GM10847 (cell line): ENCODE measurements around the gene TES.

Experiments
- POLR2A ChIP-seq: IDR thresholded peaks from 2 replicates; pipeline ENCODE4 v1.6.1; 2011; ENCODE audit not compliant: insufficient read length; ENCODE audit errors: extremely low read depth

Gene TES

GRCh38 chr7:116211006-116211912, 920 bp downstream of the TES start:
- TF ChIP-seq POLR2A: no peak

GRCh38 chr7:116211913-116212596, 1.7 kb downstream of the TES start:
- TF ChIP-seq POLR2A: no peak

DNA sequence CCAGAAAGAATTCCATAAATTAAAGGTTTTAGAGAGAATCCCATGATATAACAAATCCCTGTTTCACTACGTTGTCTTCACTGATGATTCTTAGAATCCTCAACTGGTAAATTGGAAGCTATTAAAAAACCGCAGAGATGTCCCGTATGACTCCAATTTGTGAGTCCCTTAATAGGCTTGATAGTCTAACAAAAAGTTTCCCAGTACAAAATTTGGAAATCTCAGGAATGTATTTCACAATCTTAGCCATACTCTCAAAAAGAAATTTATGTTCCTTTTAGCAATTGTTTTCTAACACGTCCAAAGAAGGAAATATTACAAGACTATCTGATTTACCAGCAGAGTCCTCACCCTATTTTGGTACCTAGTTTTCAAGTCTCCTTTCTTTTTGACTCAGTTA, 2.5 kb downstream of the TES start:
- no peak for TF ChIP-seq POLR2A

GRCh38 chr7:116213361-116214130, 3.2 kb downstream of the TES start:
- TF ChIP-seq POLR2A: no peak

DNA sequence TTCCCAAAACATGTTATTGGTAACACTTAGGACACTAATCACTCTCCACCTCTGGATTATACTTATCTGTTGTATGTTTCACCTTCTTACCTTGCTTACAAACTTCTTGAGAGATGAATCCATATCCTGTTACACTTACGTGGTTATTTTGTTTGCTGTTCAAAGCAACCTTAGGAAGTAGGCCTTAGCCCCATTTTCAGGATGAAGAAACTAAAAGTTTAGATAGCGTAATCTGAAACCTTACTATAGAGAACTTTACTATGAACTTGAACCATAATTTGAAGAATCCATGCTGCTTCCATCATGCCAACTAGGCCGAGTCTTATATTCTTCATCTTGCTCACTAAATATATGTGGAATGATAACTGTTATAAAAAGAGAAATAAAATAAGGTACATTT, 4.6 kb downstream of the TES start:
- no peak for TF ChIP-seq POLR2A

GRCh38 chr7:116215551-116215950, 5.2 kb downstream of the TES start:
- no peak for TF ChIP-seq POLR2A

GRCh38 chr7:116216956-116217571, 6.7 kb downstream of the TES start:
- TF ChIP-seq POLR2A: no peak

- TF ChIP-seq POLR2A: no peak
Observed at GRCh38 chr7:116218051-116218645, 7.8 kb downstream of the TES start.

DNA sequence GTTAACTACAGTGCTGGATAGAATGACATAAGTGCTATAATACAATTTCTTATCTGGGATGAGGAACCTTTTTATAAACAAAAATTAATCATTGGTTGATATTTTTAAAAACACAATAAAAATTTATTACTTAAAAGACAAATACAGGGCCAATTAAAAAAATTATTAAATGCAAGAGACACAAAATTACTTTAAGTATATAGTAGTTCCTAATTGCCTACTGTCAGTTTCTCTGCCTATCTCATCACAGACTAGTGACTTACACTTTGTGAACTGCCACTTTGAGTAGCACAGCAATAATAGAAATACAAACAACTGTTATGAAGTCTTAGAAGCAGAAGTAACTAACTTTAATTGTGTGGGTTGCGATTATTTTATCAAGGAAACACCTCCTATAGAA, 8.4 kb downstream of the TES start:
- TF ChIP-seq POLR2A: no peak

- no peak for TF ChIP-seq POLR2A
Observed at GRCh38 chr7:116219288-116219687, 8.9 kb downstream of the TES start.

DNA sequence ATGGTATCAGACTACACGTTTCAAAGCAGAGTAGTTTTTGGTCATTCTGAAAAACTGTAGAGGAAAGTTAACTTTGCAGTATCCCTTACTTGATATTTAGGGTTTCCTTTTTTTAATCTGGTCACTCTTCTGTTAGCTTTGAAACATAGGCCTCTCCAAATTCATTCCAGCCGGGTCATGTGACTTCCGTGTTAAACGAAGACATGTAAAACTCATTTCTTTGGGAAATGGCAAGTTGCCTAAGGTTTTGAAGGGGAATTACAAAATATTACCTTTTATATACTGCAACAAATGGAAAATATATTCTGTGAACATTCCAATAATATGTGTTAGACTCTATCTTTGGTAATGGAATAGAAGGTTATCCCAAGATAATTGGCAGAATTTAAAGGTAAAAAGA, 9.5 kb downstream of the TES start:
- TF ChIP-seq POLR2A: no peak

GRCh38 chr7:116222501-116222900, 12.2 kb downstream of the TES start:
- TF ChIP-seq POLR2A: no peak

- TF ChIP-seq POLR2A: no peak
Observed at GRCh38 chr7:116223588-116223987, 13.2 kb downstream of the TES start.

- TF ChIP-seq POLR2A: no peak
Observed at GRCh38 chr7:116224492-116225098, 14.3 kb downstream of the TES start.
